H1 (cell line): Measurements from ENCODE around the gene MIS18A. TPM values are rescaled to one million over a fixed set of nuclear protein-coding genes. Genes with fewer than 3 reads are reported as not detected.

Experiments used
- CTCF ChIA-PET: fragments of 300-600 bp; sonication (Branson Sonifier 250); formaldehyde crosslinking; loops from one replicate; lab custom pipeline; 2021; ENCODE audit not compliant: partially characterized antibody; lab: Charles Lee
- POLR2A ChIA-PET: fragments of 300-600 bp; sonication (Branson Sonifier 250); formaldehyde crosslinking; loops from one replicate; lab custom pipeline; 2021; ENCODE audit warnings: inconsistent platforms; ENCODE audit not compliant: partially characterized antibody; lab: Charles Lee
- DNase-seq, 2 experiments: peaks; one replicate each; pipeline versions ENCODE4 v3.0.0 to v3.0.0-alpha.2; 2010 to 2022; ENCODE audit warnings: low spot score in 2 of 2, low read depth in 1 of 2, mixed read lengths in 1 of 2
- FAIRE-seq: peaks from 2 replicates; lab custom pipeline; 2011; peaks lifted over from hg19 to GRCh38; lab: Jason Lieb, UNC
- H2AFZ ChIP-seq: 2 replicates; pipeline ENCODE4 v1.8.1; 2012; ENCODE audit warnings: low read length, inconsistent platforms
- H2AK5ac ChIP-seq: 2 replicates; pipeline ENCODE4 v1.6.1; 2013; ENCODE audit warnings: low read depth, low read length
- H2BK120ac ChIP-seq: replicated peaks from 2 replicates; pipeline ENCODE3; 2013; ENCODE audit warnings: low read depth, low read length, inconsistent platforms
- H2BK12ac ChIP-seq: 2 replicates; pipeline ENCODE4 v1.6.1; 2013; ENCODE audit warnings: low read depth, low read length
- H2BK15ac ChIP-seq: 2 replicates; pipeline ENCODE4 v1.6.1; 2013; ENCODE audit warnings: low read length
- H2BK20ac ChIP-seq: 2 replicates; pipeline ENCODE4 v1.6.1; 2013; ENCODE audit warnings: low read length
- H2BK5ac ChIP-seq: 2 replicates; pipeline ENCODE4 v1.6.1; 2013; ENCODE audit warnings: low read depth, low read length
- H3K14ac ChIP-seq: 2 replicates; pipeline ENCODE4 v1.6.1; 2013; ENCODE audit warnings: inconsistent platforms; ENCODE audit not compliant: insufficient read length
- H3K18ac ChIP-seq: 2 replicates; pipeline ENCODE4 v1.6.1; 2013; ENCODE audit warnings: low read length; ENCODE audit errors: extremely low read depth
- H3K23ac ChIP-seq: 2 replicates; pipeline ENCODE4 v1.6.1; 2013; ENCODE audit warnings: inconsistent platforms; ENCODE audit not compliant: insufficient read length
- H3K23me2 ChIP-seq: 2 replicates; pipeline ENCODE4 v1.6.1; 2013; ENCODE audit warnings: low read depth, low read length
- H3K27ac ChIP-seq: 2 replicates; pipeline ENCODE4 v1.6.1; 2011; ENCODE audit warnings: low read depth, low read length, inconsistent platforms
- H3K27me3 ChIP-seq, 4 experiments: replicated peaks in 1 of 4; 1 replicate in 1 of 4; 2 replicates in 3 of 4; pipeline versions ENCODE4 v1.6.1 to v1.8.1; 2011 to 2013; ENCODE audit warnings: low read length in 3 of 4, mild to moderate bottlenecking in 3 of 4, inconsistent platforms in 2 of 4, mixed read lengths in 2 of 4, moderate library complexity in 1 of 4; ENCODE audit not compliant: control insufficient read depth in 3 of 4, insufficient read depth in 3 of 4; ENCODE audit errors: extremely low read depth in 1 of 4
- H3K36me3 ChIP-seq, 4 experiments: 2 replicates each; pipeline versions ENCODE4 v1.6.1 to v1.8.1; 2011 to 2013; ENCODE audit warnings: mild to moderate bottlenecking in 4 of 4, low read length in 3 of 4, moderate library complexity in 2 of 4, control low read depth in 1 of 4, inconsistent platforms in 1 of 4; ENCODE audit not compliant: insufficient read depth in 4 of 4, control insufficient read depth in 2 of 4
- H3K4ac ChIP-seq: replicated peaks from 2 replicates; pipeline ENCODE3; 2013; ENCODE audit warnings: low read length, low read depth, mixed read lengths, inconsistent platforms; ENCODE audit not compliant: insufficient read length
- H3K4me1 ChIP-seq, 4 experiments: replicated peaks in 1 of 4; 1 replicate in 1 of 4; 2 replicates in 3 of 4; pipeline versions ENCODE4 v1.6.1 to v1.8.1; 2011 to 2013; ENCODE audit warnings: low read length in 3 of 4, inconsistent platforms in 2 of 4, mixed read lengths in 1 of 4; ENCODE audit not compliant: insufficient read depth in 4 of 4, control insufficient read depth in 3 of 4
- H3K4me2 ChIP-seq, 2 experiments: 2 replicates each; pipeline versions ENCODE4 v1.6.1 to v1.8.1; 2011 to 2013; ENCODE audit warnings: low read depth in 2 of 2, low read length in 2 of 2, control low read depth in 1 of 2, inconsistent platforms in 1 of 2, mild to moderate bottlenecking in 1 of 2; ENCODE audit not compliant: insufficient read depth in 1 of 2
- H3K4me3 ChIP-seq, 4 experiments: fragments of 200-600, 300-600 bp in 1 of 4; sonication (generic), shearing (Covaris generic), sonication (Bioruptor Twin) in 1 of 4; 2 replicates each; pipeline versions ENCODE4 v1.5.1 to v1.8.1; 2011 to 2016; ENCODE audit warnings: low read length in 4 of 4, low read depth in 3 of 4, control low read depth in 2 of 4, inconsistent platforms in 2 of 4, mild to moderate bottlenecking in 2 of 4, mixed read lengths in 1 of 4, moderate library complexity in 1 of 4; ENCODE audit not compliant: insufficient read depth in 2 of 4; ENCODE audit errors: extremely low read depth in 1 of 4
- H3K56ac ChIP-seq: replicated peaks from 2 replicates; pipeline ENCODE3; 2013; ENCODE audit warnings: low read depth, mild to moderate bottlenecking, mixed read lengths, low read length, inconsistent platforms; ENCODE audit not compliant: insufficient read length
- H3K79me1 ChIP-seq: 2 replicates; pipeline ENCODE4 v1.6.1; 2013; ENCODE audit warnings: low read depth, low read length, control low read depth
- H3K79me2 ChIP-seq, 2 experiments: 2 replicates each; pipeline versions ENCODE4 v1.6.1 to v1.8.1; 2012 to 2013; ENCODE audit warnings: low read length in 2 of 2, mild to moderate bottlenecking in 2 of 2, inconsistent platforms in 1 of 2; ENCODE audit not compliant: insufficient read depth in 2 of 2, control insufficient read depth in 1 of 2
- H3K9ac ChIP-seq, 4 experiments: replicated peaks in 1 of 4; 1 replicate in 1 of 4; 2 replicates in 3 of 4; pipeline versions ENCODE4 v1.6.1 to v1.8.1; 2011 to 2013; ENCODE audit warnings: low read depth in 3 of 4, low read length in 3 of 4, control low read depth in 2 of 4, mild to moderate bottlenecking in 2 of 4, moderate library complexity in 2 of 4, inconsistent platforms in 1 of 4; ENCODE audit errors: extremely low read depth in 1 of 4
- H3K9me3 ChIP-seq, 2 experiments: 2 replicates each; pipeline versions ENCODE4 v1.6.1 to v1.8.1; 2012 to 2013; ENCODE audit warnings: mild to moderate bottlenecking in 2 of 2, moderate library complexity in 2 of 2, control low read depth in 1 of 2, inconsistent platforms in 1 of 2, low read depth in 1 of 2, low read length in 1 of 2, mixed read lengths in 1 of 2; ENCODE audit not compliant: insufficient read depth in 2 of 2
- H4K20me1 ChIP-seq, 2 experiments: replicated peaks in 1 of 2; 2 replicates each; pipeline versions ENCODE3 to v1.8.1; 2011 to 2013; ENCODE audit warnings: inconsistent platforms in 2 of 2, low read length in 2 of 2, mild to moderate bottlenecking in 1 of 2; ENCODE audit not compliant: insufficient read depth in 2 of 2, control insufficient read depth in 1 of 2
- H4K5ac ChIP-seq: 2 replicates; pipeline ENCODE4 v1.6.1; 2013; ENCODE audit warnings: low read length, low read depth, mixed read lengths, inconsistent platforms; ENCODE audit not compliant: insufficient read length
- H4K8ac ChIP-seq: 2 replicates; pipeline ENCODE4 v1.8.0; 2013; ENCODE audit warnings: mild to moderate bottlenecking, moderate library complexity, low read length, inconsistent platforms; ENCODE audit not compliant: insufficient read depth; ENCODE audit errors: extremely low read depth
- H4K91ac ChIP-seq: replicated peaks from 2 replicates; pipeline ENCODE3; 2013; ENCODE audit warnings: low read length, mixed read lengths, inconsistent platforms; ENCODE audit not compliant: insufficient read length
- BRCA1 ChIP-seq: IDR thresholded peaks from 2 replicates; pipeline ENCODE4 v1.6.1; 2012; ENCODE audit warnings: low read depth, low read length, improper control_type of control experiment
- CREB1 ChIP-seq: IDR thresholded peaks from 2 replicates; pipeline ENCODE4 v1.6.1; 2012; ENCODE audit warnings: inconsistent platforms
- EGR1 ChIP-seq: IDR thresholded peaks from 2 replicates; pipeline ENCODE4 v1.6.1; 2011; ENCODE audit warnings: low read depth, low read length, borderline replicate concordance
- PHF8 ChIP-seq: fragments of 200-600 bp; sonication (generic); conservative IDR thresholded peaks from 2 replicates; pipeline ENCODE4 v1.7.1; 2012; ENCODE audit warnings: low read depth, mild to moderate bottlenecking, inconsistent platforms, low read length, moderate library complexity
- RNF2 ChIP-seq: fragments of 200-900, 300-1000 bp; sonication (generic); IDR thresholded peaks from 2 replicates; pipeline ENCODE4 v1.7.1; 2016; ENCODE audit warnings: borderline replicate concordance, low read depth, mild to moderate bottlenecking, antibody characterized with exemption, low read length; ENCODE audit not compliant: poor library complexity, severe bottlenecking; ENCODE audit errors: missing control alignments
- TEAD4 ChIP-seq: IDR thresholded peaks from 2 replicates; pipeline ENCODE4 v1.6.1; 2012; ENCODE audit warnings: low read depth, low read length, inconsistent platforms, mixed read lengths
- WGBS, 2 experiments: shearing (Covaris generic) in 1 of 2; methylation state at CpG; one replicate each; pipeline versions ENCODE4 v1.1.6 to v1.1.7; 2013 to 2015; ENCODE audit warnings: low lambda C conversion rate in 2 of 2, mixed read lengths in 2 of 2, inconsistent platforms in 1 of 2, low coverage in 1 of 2, missing lambda C conversion rate in 1 of 2; ENCODE audit not compliant: insufficient replicate concordance in 2 of 2, insufficient coverage in 1 of 2, insufficient read length in 1 of 2; ENCODE audit errors: extremely low coverage in 1 of 2, missing lambda C conversion rate in 1 of 2; 5-methylcytosine and 5-hydroxymethylcytosine counted together
- polyA plus RNA-seq, 7 experiments: library from polyadenylated mRNA; depleted of rRNA in 3 of 7; stranded (reverse) in 5 of 7; unstranded in 2 of 7; fragments of >200 nt in 5 of 7; fragments of 200-250 nt in 2 of 7; gene quantifications; 1 replicate in 5 of 7; 2 replicates in 1 of 7; 4 replicates in 1 of 7; pipeline versions ENCODE4 v1.2.1 to v1.2.3, GENCODE V29; 2011 to 2013; ENCODE audit warnings: missing spikeins in 2 of 7, mixed read lengths in 2 of 7
- total RNA-seq: library from RNA; stranded (reverse); fragmentation: NEBNext Ultra II Directional; extraction: Animal tissue kit (Norgen Biotek cat#: 25700); gene quantifications from 2 replicates; pipeline ENCODE4 v1.2.1, GENCODE V29; 2021
- TF ChIP-seq, protein P1 (sequence below): IDR thresholded peaks from 2 replicates; pipeline ENCODE4 v1.6.1; 2012; ENCODE audit warnings: inconsistent platforms
- TF ChIP-seq, protein P2 (sequence below), 3 experiments: IDR thresholded peaks; 1 replicate in 2 of 3; 2 replicates in 1 of 3; pipeline versions ENCODE4 v1.5.1 to v1.6.1; 2011; ENCODE audit warnings: low read length in 3 of 3, mild to moderate bottlenecking in 3 of 3, inconsistent platforms in 2 of 3, low read depth in 1 of 3, moderate library complexity in 1 of 3; ENCODE audit not compliant: insufficient read depth in 1 of 3; ENCODE audit errors: control extremely low read depth in 1 of 3

MIS18A gene
- total and polyA plus RNA-seq, 2 of the 8 experiments (the other 6 are each of a cell fraction or from before 2014, with no cell fraction given), result 28.9 to 53.0 TPM

DNA sequence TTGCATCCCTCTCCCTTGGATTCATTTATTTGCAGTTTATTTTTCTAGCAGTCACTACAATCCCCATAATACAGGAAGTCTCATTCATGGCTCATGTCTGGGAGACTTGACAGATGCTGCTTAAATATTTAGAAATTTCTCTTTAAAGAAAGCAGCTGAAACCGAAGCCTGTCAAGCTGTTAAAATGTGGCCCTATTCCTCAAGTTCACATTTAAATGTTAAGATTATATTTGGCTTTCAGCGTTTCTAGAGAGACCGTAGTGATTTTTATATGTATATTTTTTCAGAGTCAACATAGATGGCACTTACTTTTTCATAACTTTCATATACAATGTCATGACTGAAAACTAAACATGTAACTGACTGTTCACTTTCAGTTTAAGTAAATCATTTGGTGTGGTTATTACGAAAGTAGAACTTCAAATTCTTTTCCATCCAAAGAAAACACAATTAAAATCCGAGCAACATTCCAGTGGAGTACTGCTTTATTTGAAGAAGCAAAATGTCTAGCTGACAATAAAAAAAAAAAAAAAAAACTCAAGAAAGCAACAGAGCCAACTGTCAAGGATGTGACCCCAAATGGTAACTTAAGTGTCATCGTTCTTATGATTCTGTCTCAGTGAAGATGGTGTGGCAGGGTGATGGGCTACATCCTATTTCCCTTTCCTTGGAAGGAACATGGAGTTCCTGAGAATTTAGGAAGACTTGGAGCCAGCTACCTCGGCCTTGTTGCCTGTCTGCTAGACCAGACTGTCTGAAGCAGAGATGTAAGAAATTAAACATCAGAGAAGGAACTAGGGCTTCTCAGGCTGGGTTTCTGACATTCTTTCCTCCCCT lies 37.8 kb downstream of the MIS18A start:
- Histone ChIP-seq H3K27ac (no peak overlapping the region), H3K4me3 (no peak overlapping the region), H3K79me1 (no peaks in the 10 kb centered on the region), H4K5ac (no peak overlapping the region), H3K56ac (no peak overlapping the region), H3K9ac (no peak overlapping the region), H3K23me2 (no peaks in the 10 kb centered on the region), H3K79me2 (no peaks in the 10 kb centered on the region), H2AK5ac (no peak overlapping the region), H2BK120ac (no peak overlapping the region), H3K23ac (no peak overlapping the region), H3K4me2 (no peak overlapping the region), H3K18ac (no peak overlapping the region), H3K4ac (no peak overlapping the region), H2BK5ac (no peak overlapping the region), H2BK12ac (no peak overlapping the region), H4K20me1 (no peaks in the 10 kb centered on the region), H4K8ac (no peak overlapping the region), H2BK20ac (no peak overlapping the region), H3K36me3 (no peaks in the 10 kb centered on the region), H2AFZ (no peak overlapping the region), H3K4me1 (no peaks in the 10 kb centered on the region; a peak in 1 of 7 replicates), H3K27me3 (no peaks in the 10 kb centered on the region), H4K91ac (no peak overlapping the region), H3K9me3 (peaks cover 3 to 8% of the 10 kb centered on the region in 2 experiments; a peak in 2 of 4 replicates), H2BK15ac (no peak overlapping the region), H3K14ac (no peak overlapping the region)
- POLR2A ChIA-PET, result no interaction called here
- CTCF ChIA-PET, result no interaction called here
- FAIRE-seq, result no peak
- 91% methylated on average over 7 of the region's 7 CpGs; no CpG with 5 or more reads in 1 of the 2 experiments for WGBS, 2 experiments
- no peak for DNase-seq
- TF ChIP-seq TEAD4 (no peak), BRCA1 (no peak), EGR1 (no peak), CREB1 (no peak), PHF8 (no peak), RNF2 (no peak)
- TF ChIP-seq, protein P1, sequence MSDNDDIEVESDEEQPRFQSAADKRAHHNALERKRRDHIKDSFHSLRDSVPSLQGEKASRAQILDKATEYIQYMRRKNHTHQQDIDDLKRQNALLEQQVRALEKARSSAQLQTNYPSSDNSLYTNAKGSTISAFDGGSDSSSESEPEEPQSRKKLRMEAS, result no peak
- TF ChIP-seq, protein P2, sequence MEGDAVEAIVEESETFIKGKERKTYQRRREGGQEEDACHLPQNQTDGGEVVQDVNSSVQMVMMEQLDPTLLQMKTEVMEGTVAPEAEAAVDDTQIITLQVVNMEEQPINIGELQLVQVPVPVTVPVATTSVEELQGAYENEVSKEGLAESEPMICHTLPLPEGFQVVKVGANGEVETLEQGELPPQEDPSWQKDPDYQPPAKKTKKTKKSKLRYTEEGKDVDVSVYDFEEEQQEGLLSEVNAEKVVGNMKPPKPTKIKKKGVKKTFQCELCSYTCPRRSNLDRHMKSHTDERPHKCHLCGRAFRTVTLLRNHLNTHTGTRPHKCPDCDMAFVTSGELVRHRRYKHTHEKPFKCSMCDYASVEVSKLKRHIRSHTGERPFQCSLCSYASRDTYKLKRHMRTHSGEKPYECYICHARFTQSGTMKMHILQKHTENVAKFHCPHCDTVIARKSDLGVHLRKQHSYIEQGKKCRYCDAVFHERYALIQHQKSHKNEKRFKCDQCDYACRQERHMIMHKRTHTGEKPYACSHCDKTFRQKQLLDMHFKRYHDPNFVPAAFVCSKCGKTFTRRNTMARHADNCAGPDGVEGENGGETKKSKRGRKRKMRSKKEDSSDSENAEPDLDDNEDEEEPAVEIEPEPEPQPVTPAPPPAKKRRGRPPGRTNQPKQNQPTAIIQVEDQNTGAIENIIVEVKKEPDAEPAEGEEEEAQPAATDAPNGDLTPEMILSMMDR (IDR thresholded peaks at IDR 0.05; ENCODE audit: control extremely low read depth in 1 of 3, insufficient read depth in 1 of 3, low read depth in 1 of 3, low read length in 3 of 3), result no peak
